Esophagus muscularis mucosa (tissue), 4 donors: ENCODE results near the gene DIP2B. TPM values are rescaled to one million over a fixed set of nuclear protein-coding genes. Genes with fewer than 3 reads are reported as not detected.

ENCODE experiments used
- DNase-seq: peaks from one replicate; pipeline ENCODE4 v3.0.0-alpha.2; 2017; ENCODE audit errors: extremely low spot score
- H3K27ac ChIP-seq, 4 donors: fragments of 200-600 bp; sonication (generic); replicated peaks in 1 of 4; 1 replicate in 3 of 4; 2 replicates in 1 of 4; pipeline ENCODE4 v1.5.1; 2016 to 2019; ENCODE audit warnings: mild to moderate bottlenecking in 1 of 4
- H3K27me3 ChIP-seq, 4 donors: fragments of 200-600 bp; sonication (generic); one replicate each; pipeline versions ENCODE4 v1.5.1 to v1.6.0; 2016 to 2019
- H3K36me3 ChIP-seq, 4 donors: fragments of 200-600 bp; sonication (generic); one replicate each; pipeline ENCODE4 v1.5.1; 2016 to 2019
- H3K4me1 ChIP-seq, 4 donors: fragments of 200-600 bp; sonication (generic); one replicate each; pipeline ENCODE4 v1.5.1; 2016 to 2019
- H3K4me3 ChIP-seq, 4 donors: fragments of 200-600 bp; sonication (generic); 1 replicate in 2 of 4; 2 replicates in 2 of 4; pipeline ENCODE4 v1.5.1; 2016 to 2019; ENCODE audit warnings: mild to moderate bottlenecking in 4 of 4, moderate library complexity in 1 of 4
- H3K9me3 ChIP-seq, 4 donors: fragments of 200-600 bp; sonication (generic); 1 replicate in 3 of 4; 2 replicates in 1 of 4; pipeline ENCODE4 v1.5.1; 2016 to 2019
- EP300 ChIP-seq: sonication (generic); formaldehyde crosslinking; IDR thresholded peaks from one replicate; pipeline ENCODE4 v1.6.1; 2017; ENCODE audit warnings: antibody characterized with exemption
- POLR2A ChIP-seq: fragments of 450-650 bp; IDR thresholded peaks from one replicate; pipeline ENCODE4 v1.6.1; 2017; ENCODE audit warnings: antibody characterized with exemption, moderate library complexity, mild to moderate bottlenecking, low read depth
- POLR2AphosphoS5 ChIP-seq, 2 donors: sonication (generic); formaldehyde crosslinking; IDR thresholded peaks; one replicate each; pipeline ENCODE4 v1.6.1; 2017; ENCODE audit warnings: antibody characterized with exemption in 2 of 2
- WGBS: methylation state at CpG from one replicate; pipeline ENCODE4 v1.1.5; 2018; 5-methylcytosine and 5-hydroxymethylcytosine counted together
- intact Hi-C: fragments of 100-400 bp; cut with DNase I; formaldehyde crosslinking; loops from one replicate; pipeline ENCODE4 v1.15.1; 2023
- total RNA-seq, 4 donors: library from RNA; depleted of rRNA; stranded (reverse); fragments of >200 nt; gene quantifications; one replicate each; pipeline versions ENCODE4 v1.1.0 to v1.2.1, GENCODE V29; 2016
- TF ChIP-seq, protein P1 (sequence below), 3 experiments: fragments of 200-600 bp in 2 of 3; fragments of 450-650 bp in 1 of 3; sonication (generic) in 2 of 3; IDR thresholded peaks; one replicate each; pipeline ENCODE4 v1.5.1; 2017 to 2019; ENCODE audit warnings: antibody characterized with exemption in 3 of 3, mild to moderate bottlenecking in 2 of 3, moderate library complexity in 1 of 3

DIP2B gene
- total RNA-seq, 4 donors from 2014 or later, result 18.7 to 23.0 (median 20.6) TPM

DNA sequence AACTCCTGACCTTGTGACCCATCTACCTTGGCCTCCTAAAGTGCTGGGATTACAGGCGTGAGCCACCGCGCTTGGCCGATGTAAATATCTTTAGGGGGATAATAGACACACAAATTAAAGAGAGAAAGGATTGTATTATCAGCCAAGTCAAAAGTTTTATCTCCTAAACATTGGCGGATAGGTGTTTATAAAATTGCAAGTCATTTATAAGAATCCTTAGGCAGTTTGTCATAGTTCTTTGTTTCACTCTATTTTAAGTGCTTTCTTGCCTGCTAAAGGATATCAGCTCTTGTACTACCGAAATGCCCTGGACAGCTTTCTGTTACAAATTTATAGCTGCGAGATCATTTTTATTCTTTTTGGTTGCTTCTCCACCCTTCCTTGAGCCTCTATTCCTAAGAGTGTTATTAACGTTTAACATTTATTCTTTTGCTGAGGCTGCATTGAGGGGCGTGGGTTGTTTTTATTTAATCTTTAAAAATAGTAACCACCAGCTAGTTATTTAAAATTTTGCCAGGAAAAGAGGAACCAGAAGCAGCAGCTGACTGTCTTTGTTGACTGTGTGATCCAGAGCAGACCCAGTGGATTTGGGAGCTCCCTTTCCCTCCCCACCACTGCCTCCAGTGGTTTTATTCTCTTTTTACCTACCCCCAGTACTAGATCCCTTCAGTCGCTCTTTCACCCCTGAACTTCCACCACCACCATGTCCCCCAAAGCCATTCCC lies 106.4 kb downstream of the DIP2B start:
- TF ChIP-seq POLR2A, result no peak
- TF ChIP-seq, protein P1, sequence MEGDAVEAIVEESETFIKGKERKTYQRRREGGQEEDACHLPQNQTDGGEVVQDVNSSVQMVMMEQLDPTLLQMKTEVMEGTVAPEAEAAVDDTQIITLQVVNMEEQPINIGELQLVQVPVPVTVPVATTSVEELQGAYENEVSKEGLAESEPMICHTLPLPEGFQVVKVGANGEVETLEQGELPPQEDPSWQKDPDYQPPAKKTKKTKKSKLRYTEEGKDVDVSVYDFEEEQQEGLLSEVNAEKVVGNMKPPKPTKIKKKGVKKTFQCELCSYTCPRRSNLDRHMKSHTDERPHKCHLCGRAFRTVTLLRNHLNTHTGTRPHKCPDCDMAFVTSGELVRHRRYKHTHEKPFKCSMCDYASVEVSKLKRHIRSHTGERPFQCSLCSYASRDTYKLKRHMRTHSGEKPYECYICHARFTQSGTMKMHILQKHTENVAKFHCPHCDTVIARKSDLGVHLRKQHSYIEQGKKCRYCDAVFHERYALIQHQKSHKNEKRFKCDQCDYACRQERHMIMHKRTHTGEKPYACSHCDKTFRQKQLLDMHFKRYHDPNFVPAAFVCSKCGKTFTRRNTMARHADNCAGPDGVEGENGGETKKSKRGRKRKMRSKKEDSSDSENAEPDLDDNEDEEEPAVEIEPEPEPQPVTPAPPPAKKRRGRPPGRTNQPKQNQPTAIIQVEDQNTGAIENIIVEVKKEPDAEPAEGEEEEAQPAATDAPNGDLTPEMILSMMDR (IDR thresholded peaks at IDR 0.05), result no peak
- TF ChIP-seq EP300, result no peak
- no peak for TF ChIP-seq POLR2AphosphoS5 (IDR thresholded peaks at IDR 0.05)
- Histone ChIP-seq H3K27me3 (no peaks in the 10 kb centered on the region), H3K36me3 (no peaks in the 10 kb centered on the region), H3K4me3 (no peak overlapping the region), H3K4me1 (peaks cover 28 to 50% (median 39%) of the 10 kb centered on the region in 4 donors), H3K9me3 (no peaks in the 10 kb centered on the region), H3K27ac (peak overlapping the region in 1 of 4 donors; percentile 9)
- intact Hi-C loops, result no loop called here
- 77% methylated on average over 10 of the region's 10 CpGs for WGBS
- no peak for DNase-seq

- Histone ChIP-seq H3K4me1 (peaks cover 35 to 58% (median 49%) of the 10 kb centered on the region in 4 donors), H3K4me3 (no peak overlapping the region), H3K36me3 (no peaks in the 10 kb centered on the region), H3K9me3 (no peaks in the 10 kb centered on the region), H3K27ac (peak overlapping the region in 1 of 4 donors; percentile 8), H3K27me3 (no peaks in the 10 kb centered on the region)
- TF ChIP-seq POLR2AphosphoS5 (IDR thresholded peaks at IDR 0.05), result peak in 1 of 2 donors; percentile 22
- TF ChIP-seq, protein P1 (IDR thresholded peaks at IDR 0.05), result no peak
- TF ChIP-seq POLR2A, result no peak
- no peak for TF ChIP-seq EP300
- DNase-seq, result no peak
- intact Hi-C loops, result no loop called here
- WGBS, result 92% methylated on average over 3 of the region's 3 CpGs
Observed at GRCh38 chr12:50612882-50613281, 108.1 kb downstream of the DIP2B start.

DNA sequence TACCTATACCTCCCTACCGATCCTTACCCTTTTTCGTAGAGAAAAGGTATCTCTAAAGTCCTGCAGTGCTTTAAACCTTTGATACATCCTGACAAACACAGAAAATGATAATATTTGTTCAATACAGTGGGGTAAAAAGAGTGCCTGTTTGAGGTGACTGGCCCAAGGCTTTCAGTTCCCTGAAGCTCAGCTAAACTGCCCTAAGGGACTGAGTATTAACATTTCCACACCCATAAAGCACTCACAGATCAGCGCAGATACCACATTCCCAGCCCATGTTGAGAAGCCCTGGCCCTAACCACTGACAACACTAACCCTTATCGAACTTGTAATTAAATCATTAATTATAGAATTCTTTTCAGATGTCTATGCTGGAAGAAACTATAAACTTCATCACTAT lies 108.7 kb downstream of the DIP2B start:
- Histone ChIP-seq H3K27me3 (no peaks in the 10 kb centered on the region), H3K4me3 (no peak overlapping the region), H3K9me3 (no peaks in the 10 kb centered on the region), H3K4me1 (peaks cover 35 to 61% (median 49%) of the 10 kb centered on the region in 4 donors), H3K36me3 (no peaks in the 10 kb centered on the region), H3K27ac (peak overlapping the region in 2 of 4 donors; percentile 8 to 28)
- no peak for DNase-seq
- TF ChIP-seq, protein P1 (IDR thresholded peaks at IDR 0.05), result no peak
- TF ChIP-seq POLR2A (no peak), POLR2AphosphoS5 (IDR thresholded peaks at IDR 0.05) (no peak), EP300 (no peak)
- intact Hi-C loops, result no loop called here
- 94% methylated on average over 4 of the region's 4 CpGs for WGBS

DNA sequence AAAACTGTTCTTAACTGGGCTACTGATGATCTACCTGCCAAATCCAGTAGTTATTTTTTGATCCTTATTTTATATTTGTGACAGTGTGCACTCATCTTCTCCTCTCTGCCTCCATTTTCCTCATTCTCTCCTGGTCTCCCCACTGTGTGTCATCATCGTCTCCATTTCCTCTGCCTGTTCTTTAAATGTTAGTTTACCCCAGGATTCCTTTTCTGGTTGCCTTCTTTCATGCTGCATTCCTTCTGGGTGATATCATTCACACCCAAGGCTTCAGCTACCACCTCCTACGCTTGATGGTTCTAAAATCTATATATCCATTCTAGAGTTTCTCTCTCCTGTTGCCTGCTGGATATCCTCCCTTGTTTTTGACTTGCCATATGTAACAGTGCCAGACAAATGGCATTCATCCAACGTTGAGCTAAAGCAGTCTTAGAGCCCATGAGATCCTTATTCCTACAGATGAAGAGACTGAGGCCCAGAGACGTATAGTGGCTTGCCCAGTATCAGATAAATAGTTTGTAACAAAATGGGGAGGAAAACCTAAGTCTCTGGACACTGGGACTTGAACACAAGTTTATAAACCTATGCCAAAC lies 109.5 kb downstream of the DIP2B start:
- Histone ChIP-seq H3K27ac (peak overlapping the region in 1 of 4 donors; percentile 19), H3K4me1 (peaks cover 43 to 69% (median 56%) of the 10 kb centered on the region in 4 donors), H3K36me3 (no peaks in the 10 kb centered on the region), H3K9me3 (no peaks in the 10 kb centered on the region), H3K4me3 (no peak overlapping the region), H3K27me3 (no peaks in the 10 kb centered on the region)
- TF ChIP-seq, protein P1 (IDR thresholded peaks at IDR 0.05), result no peak
- no peak for TF ChIP-seq POLR2AphosphoS5 (IDR thresholded peaks at IDR 0.05)
- TF ChIP-seq EP300, result no peak
- TF ChIP-seq POLR2A, result no peak
- intact Hi-C loops, result no loop called here
- 71% methylated on average over 4 of the region's 4 CpGs for WGBS
- DNase-seq, result no peak
